ENCODE results near the gene EPB41L1.

The EPB41L1 gene

DNA sequence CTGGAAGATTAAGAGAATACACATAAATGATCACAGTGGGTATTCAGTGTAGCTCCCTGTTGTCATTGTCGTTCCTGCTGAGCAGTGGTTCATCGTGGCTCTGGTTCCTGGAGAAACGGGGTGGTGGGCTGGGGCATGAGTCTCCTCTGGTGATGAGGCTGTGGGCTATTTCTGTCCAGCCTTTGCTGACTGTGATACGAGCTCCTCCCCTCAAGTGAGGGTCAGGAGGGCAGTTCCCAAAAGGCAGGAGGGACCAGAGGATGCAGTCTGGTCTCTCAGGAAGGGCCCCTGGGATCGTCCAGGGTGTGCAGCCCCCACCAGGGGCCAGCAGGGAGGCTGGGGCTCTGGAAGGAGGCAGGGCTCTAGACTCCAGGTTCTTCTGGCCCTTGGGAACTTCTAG is 120.5 kb downstream of the EPB41L1 start:
- DNase-seq = no peak

DNA sequence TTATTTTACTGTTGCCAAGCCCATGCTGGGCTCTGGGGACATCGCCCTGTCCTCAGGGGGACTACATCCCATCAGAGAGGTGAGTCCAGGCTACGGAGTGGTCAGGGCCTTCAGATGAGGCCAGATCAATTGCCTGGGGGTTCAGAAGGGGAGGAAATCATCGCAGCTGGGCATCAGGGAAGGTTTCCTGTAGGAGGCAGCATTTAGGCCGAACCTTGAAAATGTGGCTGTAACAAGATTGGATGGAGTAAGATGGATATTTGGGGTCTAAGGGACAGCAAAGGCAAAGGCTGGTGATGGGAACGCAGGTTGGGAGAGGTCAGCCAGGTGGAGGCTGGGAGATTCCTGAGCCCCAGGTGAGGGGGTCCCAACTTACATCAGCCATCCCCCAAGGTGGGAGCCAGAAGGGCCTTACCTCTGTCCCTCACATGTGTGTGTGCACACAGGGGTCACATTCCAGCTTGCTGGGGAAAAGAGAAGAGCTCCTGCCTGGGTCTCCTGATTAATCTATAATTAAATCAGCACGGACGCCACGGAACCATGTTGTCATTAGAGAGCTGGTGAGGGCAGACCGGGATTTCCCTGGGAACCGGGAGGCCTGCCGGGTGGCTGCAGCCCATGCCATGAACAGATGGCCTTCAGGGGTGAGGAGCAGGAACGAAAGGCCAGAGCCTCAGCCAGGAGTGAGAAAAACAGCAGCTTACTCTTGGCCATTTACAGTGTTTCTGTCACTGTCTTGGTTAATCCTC is 121.1 kb downstream of the EPB41L1 start:
- no peak for DNase-seq

GRCh38 chr20:36277546-36277945 is 123.0 kb downstream of the EPB41L1 start:
- no peak for DNase-seq

DNA sequence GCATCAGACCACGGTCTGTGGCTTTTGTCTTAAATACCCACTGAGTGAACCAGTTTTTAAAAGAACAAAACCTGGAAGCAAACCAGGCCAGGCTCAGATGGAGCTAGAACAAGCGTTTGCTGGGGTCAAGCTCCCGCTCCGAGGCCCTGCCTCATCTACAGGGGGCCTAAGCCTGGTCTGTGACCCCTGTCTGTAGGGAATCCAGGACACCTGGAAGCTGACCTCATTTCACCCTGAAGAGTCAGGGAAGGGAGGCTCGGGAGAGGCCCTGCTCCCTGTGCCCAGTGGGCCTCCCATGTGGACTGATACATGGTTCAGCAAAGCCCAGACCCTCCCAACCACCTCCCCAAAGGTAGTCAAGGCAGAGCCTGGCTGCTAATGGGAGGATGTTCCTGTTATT is 124.8 kb downstream of the EPB41L1 start:
- no peak for DNase-seq

- no peak for DNase-seq
These were observed 125.2 kb downstream of the EPB41L1 start for GRCh38 chr20:36279776-36280175.

DNA sequence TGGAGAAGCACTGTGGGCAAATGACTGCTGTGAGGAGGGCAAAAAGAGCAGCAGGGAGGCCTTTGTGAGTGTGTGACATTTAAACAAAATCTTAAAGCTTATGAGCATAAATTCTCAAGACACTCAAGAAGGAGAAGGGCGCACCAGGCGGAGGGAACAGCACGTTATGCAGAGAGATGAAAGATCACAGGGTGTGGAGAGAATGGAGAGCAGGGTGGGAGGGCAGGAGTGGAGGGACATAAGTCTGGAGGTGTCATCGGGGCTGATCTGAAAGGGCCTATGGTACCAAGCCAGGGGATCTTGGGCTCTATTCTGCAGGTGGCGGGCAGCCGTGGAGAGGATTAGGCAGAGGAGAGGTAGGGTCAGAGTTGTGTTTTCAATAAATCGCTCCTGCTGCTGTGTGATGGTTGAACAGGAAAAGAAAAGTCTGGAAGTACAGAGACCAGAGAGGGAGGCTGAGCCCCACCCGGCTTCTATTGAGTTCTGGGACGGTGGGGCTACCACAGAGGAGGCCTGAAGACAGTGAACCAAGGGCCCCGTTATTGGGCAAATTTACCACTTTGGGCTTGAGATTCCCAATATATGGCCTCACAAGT is 127.3 kb downstream of the EPB41L1 start:
- DNase-seq = no peak
